ENCODE data around the gene TRDMT1.

TRDMT1 gene

GRCh38 chr10:17229967-17230682 is 28.7 kb upstream of the TRDMT1 start:
- peak; percentile 93 for DNase-seq

GRCh38 chr10:17229717-17229966 is 28.2 kb upstream of the TRDMT1 start:
- no peak for DNase-seq

GRCh38 chr10:17229016-17229716 is 27.7 kb upstream of the TRDMT1 start:
- peak; percentile 91 for DNase-seq

GRCh38 chr10:17228091-17229015 is 26.9 kb upstream of the TRDMT1 start, which contains the start of gene VIM:
Gene VIM (plus strand): TSS chr10:17228241. CDS start chr10:17229423, 1,182 bp downstream.
- DNase-seq, result peak; percentile 88

- peak; percentile 67 for DNase-seq
Observed at GRCh38 chr10:17227367-17228090, 26.1 kb upstream of the TRDMT1 start.

GRCh38 chr10:17226891-17227303 is 25.4 kb upstream of the TRDMT1 start:
- no peak for DNase-seq

- no peak for DNase-seq
Observed at GRCh38 chr10:17225808-17226207, 24.3 kb upstream of the TRDMT1 start.

GRCh38 chr10:17222329-17222728 is 20.9 kb upstream of the TRDMT1 start:
- no peak for DNase-seq

GRCh38 chr10:17220652-17221100 is 19.2 kb upstream of the TRDMT1 start:
- DNase-seq, result no peak

GRCh38 chr10:17219024-17219423 is 17.6 kb upstream of the TRDMT1 start:
- DNase-seq, result no peak

GRCh38 chr10:17217631-17218232 is 16.3 kb upstream of the TRDMT1 start:
- DNase-seq, result no peak

- no peak for DNase-seq
Observed at GRCh38 chr10:17216901-17217395, 15.5 kb upstream of the TRDMT1 start.

- peak; percentile 83 for DNase-seq
Observed at GRCh38 chr10:17216217-17216900, 14.9 kb upstream of the TRDMT1 start.

- DNase-seq, result no peak
Observed at GRCh38 chr10:17215782-17216122, 14.3 kb upstream of the TRDMT1 start.

GRCh38 chr10:17214971-17215781 is 13.7 kb upstream of the TRDMT1 start:
- DNase-seq, result no peak

GRCh38 chr10:17214526-17214925 is 13.1 kb upstream of the TRDMT1 start:
- DNase-seq, result no peak

GRCh38 chr10:17213646-17214349 is 12.3 kb upstream of the TRDMT1 start:
- no peak for DNase-seq

GRCh38 chr10:17212802-17213221 is 11.3 kb upstream of the TRDMT1 start:
- no peak for DNase-seq

- DNase-seq, result no peak
Observed at GRCh38 chr10:17210361-17210760, 8.9 kb upstream of the TRDMT1 start.

GRCh38 chr10:17209881-17210280 is 8.4 kb upstream of the TRDMT1 start:
- no peak for DNase-seq

Data from CD4-positive, alpha-beta T cell treated with Interleukin-17A for 1 hour (primary cell).